HUES48 (cell line): Measurements from ENCODE around the gene BAHCC1.
"Not testable (repeated sequence)": the region's sequence is repeated elsewhere in the genome, so short reads cannot be mapped to it uniquely, and the experiment has no call there.

ENCODE experiments used
- H3K27ac ChIP-seq: one replicate; pipeline ENCODE4 v1.7.0; 2013; ENCODE audit warnings: low read depth, low read length, inconsistent platforms
- H3K27me3 ChIP-seq: 2 replicates; pipeline ENCODE4 v1.6.1; 2013; ENCODE audit warnings: mild to moderate bottlenecking, low read length; ENCODE audit not compliant: control insufficient read depth, insufficient read depth
- H3K36me3 ChIP-seq: 2 replicates; pipeline ENCODE4 v1.6.1; 2013; ENCODE audit warnings: low read length; ENCODE audit not compliant: control insufficient read depth, insufficient read depth
- H3K4me1 ChIP-seq: 2 replicates; pipeline ENCODE4 v1.6.1; 2013; ENCODE audit warnings: mild to moderate bottlenecking, low read length; ENCODE audit not compliant: control insufficient read depth, insufficient read depth
- H3K4me3 ChIP-seq: 2 replicates; pipeline ENCODE4 v1.5.1; 2013; ENCODE audit warnings: mild to moderate bottlenecking, low read depth, low read length
- H3K9ac ChIP-seq: 2 replicates; pipeline ENCODE4 v1.6.1; 2013; ENCODE audit warnings: mild to moderate bottlenecking, low read depth, low read length, moderate library complexity
- H3K9me3 ChIP-seq: 2 replicates; pipeline ENCODE4 v1.6.1; 2013; ENCODE audit warnings: low read length; ENCODE audit not compliant: control insufficient read depth, insufficient read depth

BAHCC1 gene

GRCh38 chr17:81354252-81354953 lies 40.9 kb upstream of the BAHCC1 start:
- Histone ChIP-seq H3K4me3 (no peak overlapping the region), H3K36me3 (no peaks in the 10 kb centered on the region), H3K9me3 (no peaks in the 10 kb centered on the region), H3K27me3 (peaks cover 4% of the 10 kb centered on the region), H3K9ac (no peak overlapping the region), H3K27ac (no peak overlapping the region), H3K4me1 (no peaks in the 10 kb centered on the region)

GRCh38 chr17:81354954-81355347 lies 40.3 kb upstream of the BAHCC1 start:
- H3K27ac ChIP-seq, result no peak overlapping the region
- no peaks in the 10 kb centered on the region for H3K36me3 ChIP-seq
- no peaks in the 10 kb centered on the region; the same call in 1 of the 2 replicates for H3K27me3 ChIP-seq
- H3K9me3 ChIP-seq, result no peaks in the 10 kb centered on the region
- no peak overlapping the region for H3K9ac ChIP-seq
- H3K4me1 ChIP-seq, result no peaks in the 10 kb centered on the region
- no peak overlapping the region for H3K4me3 ChIP-seq

- Histone ChIP-seq H3K9ac (no peak overlapping the region), H3K36me3 (no peaks in the 10 kb centered on the region), H3K27ac (no peak overlapping the region), H3K9me3 (no peaks in the 10 kb centered on the region), H3K4me1 (no peaks in the 10 kb centered on the region), H3K27me3 (peaks cover 5% of the 10 kb centered on the region), H3K4me3 (no peak overlapping the region)
Observed at GRCh38 chr17:81359218-81359617, 36.0 kb upstream of the BAHCC1 start.

GRCh38 chr17:81362001-81362400 lies 33.3 kb upstream of the BAHCC1 start:
- H3K9ac ChIP-seq, H3K4me1 ChIP-seq, H3K4me3 ChIP-seq, H3K36me3 ChIP-seq, H3K27ac ChIP-seq, H3K9me3 ChIP-seq: not testable (repeated sequence)
- peaks cover 20% of the 10 kb centered on the region for H3K27me3 ChIP-seq

- H3K9ac ChIP-seq, result no peak overlapping the region
- peak overlapping the region; percentile 54; the same call in 1 of the 2 replicates for H3K4me3 ChIP-seq
- peaks cover 9% of the 10 kb centered on the region for H3K4me1 ChIP-seq
- peaks cover 20% of the 10 kb centered on the region for H3K27me3 ChIP-seq
- no peaks in the 10 kb centered on the region for H3K9me3 ChIP-seq
- no peaks in the 10 kb centered on the region for H3K36me3 ChIP-seq
- H3K27ac ChIP-seq, result no peak overlapping the region
Observed at GRCh38 chr17:81364278-81365147, 30.7 kb upstream of the BAHCC1 start.

- Histone ChIP-seq H3K27ac (no peak overlapping the region), H3K4me3 (peak overlapping the region; percentile 54; the same call in 1 of the 2 replicates), H3K9me3 (no peaks in the 10 kb centered on the region), H3K36me3 (no peaks in the 10 kb centered on the region), H3K9ac (no peak overlapping the region), H3K4me1 (peaks cover 9% of the 10 kb centered on the region), H3K27me3 (peaks cover 20% of the 10 kb centered on the region)
Observed at GRCh38 chr17:81365148-81365600, 30.1 kb upstream of the BAHCC1 start.

GRCh38 chr17:81365601-81366585 lies 29.4 kb upstream of the BAHCC1 start:
- Histone ChIP-seq H3K4me3 (peak overlapping the region; percentile 54; the same call in 1 of the 2 replicates), H3K4me1 (peaks cover 9% of the 10 kb centered on the region), H3K27ac (no peak overlapping the region)

GRCh38 chr17:81366648-81367047 lies 28.6 kb upstream of the BAHCC1 start:
- Histone ChIP-seq H3K27ac (no peak overlapping the region), H3K27me3 (peaks cover 20% of the 10 kb centered on the region; the same call in 1 of the 2 replicates), H3K4me1 (peaks cover 9% of the 10 kb centered on the region), H3K9ac (no peak overlapping the region), H3K4me3 (no peak overlapping the region), H3K36me3 (no peaks in the 10 kb centered on the region), H3K9me3 (no peaks in the 10 kb centered on the region)

More at GRCh38 chr17:81365601-81366585, 29.4 kb upstream of the BAHCC1 start:
- Histone ChIP-seq H3K27me3 (peaks cover 20% of the 10 kb centered on the region; the same call in 1 of the 2 replicates), H3K9ac (no peak overlapping the region), H3K36me3 (no peaks in the 10 kb centered on the region), H3K9me3 (no peaks in the 10 kb centered on the region)

GRCh38 chr17:81367171-81367570 lies 28.1 kb upstream of the BAHCC1 start:
- Histone ChIP-seq H3K9me3 (no peaks in the 10 kb centered on the region), H3K27me3 (peaks cover 20% of the 10 kb centered on the region; the same call in 1 of the 2 replicates), H3K27ac (no peak overlapping the region), H3K36me3 (no peaks in the 10 kb centered on the region), H3K4me3 (no peak overlapping the region), H3K4me1 (peaks cover 9% of the 10 kb centered on the region), H3K9ac (no peak overlapping the region)
